ENCODE results near the gene GPBP1. TPM values are rescaled to one million over a fixed set of nuclear protein-coding genes. Genes with fewer than 3 reads are reported as not detected.

The GPBP1 gene
- total and polyA plus RNA-seq, 2 donors (not counting 3 experiments of a cell fraction or from before 2014, with no cell fraction given), result 11.7 to 57.4 TPM

GRCh38 chr5:57292336-57292735 is 118.5 kb downstream of the GPBP1 start:
- no peaks in the 10 kb centered on the region for H3K27me3 ChIP-seq (ENCODE audit: control insufficient read depth in 2 of 2, insufficient read depth in 2 of 2, low read length in 2 of 2)
- no peak overlapping the region for H3K27ac ChIP-seq (ENCODE audit: insufficient read depth, low read depth, low read length)
- no peak for TF ChIP-seq FOS (IDR thresholded peaks at IDR 0.05; ENCODE audit: borderline replicate concordance, insufficient read depth, low read length)
- TF ChIP-seq EZH2 (IDR thresholded peaks at IDR 0.05; ENCODE audit: borderline replicate concordance, low read depth, low read length, severe bottlenecking), result no peak
- no peak for TF ChIP-seq MYC (IDR thresholded peaks at IDR 0.05; ENCODE audit: low read depth, low read length)
- no peak for TF ChIP-seq POLR2AphosphoS5 (IDR thresholded peaks at IDR 0.05; ENCODE audit: insufficient read depth, low read depth, low read length)
- TF ChIP-seq GATA2 (IDR thresholded peaks at IDR 0.05; ENCODE audit: insufficient read depth, insufficient read length, low read depth, low read length), result no peak
- no peak for TF ChIP-seq CTCF (IDR thresholded peaks at IDR 0.05; ENCODE audit: extremely low read depth in 1 of 2, insufficient read depth in 1 of 2, low read depth in 1 of 2, low read length in 2 of 2)
- no peak for TF ChIP-seq MAX (IDR thresholded peaks at IDR 0.05; ENCODE audit: insufficient read depth, insufficient read length)
- no peak for TF ChIP-seq JUN (IDR thresholded peaks at IDR 0.05; ENCODE audit: borderline replicate concordance, insufficient read depth, insufficient read length, low read depth)
- TF ChIP-seq POLR2A (IDR thresholded peaks at IDR 0.05; ENCODE audit: low read depth, low read length), result no peak
- no peaks in the 10 kb centered on the region for H3K79me2 ChIP-seq (ENCODE audit: control insufficient read depth, insufficient read depth, low read length)
- DNase-seq (ENCODE audit: low read depth, low spot score) (no peak), FAIRE-seq (no peak)
- H3K9me1 ChIP-seq (replicated peaks; ENCODE audit: control insufficient read depth, extremely low read depth, insufficient read depth, low read length), result no peaks in the 10 kb centered on the region
- H2AFZ ChIP-seq (ENCODE audit: low read depth, low read length), result no peak overlapping the region
- ChIA-PET POLR2A (no interaction called here), CTCF (no interaction called here)
- H3K4me1 ChIP-seq (ENCODE audit: control insufficient read depth, extremely low read depth, insufficient read depth, low read length), result no peaks in the 10 kb centered on the region
- no peaks in the 10 kb centered on the region for H3K9me3 ChIP-seq (replicated peaks; ENCODE audit: control insufficient read depth, insufficient read depth, low read length)
- no peak overlapping the region for H3K4me2 ChIP-seq (ENCODE audit: insufficient read depth, low read length)
- H3K36me3 ChIP-seq (ENCODE audit: control insufficient read depth in 2 of 2, extremely low read depth in 1 of 2, insufficient read depth in 2 of 2, low read length in 2 of 2), result no peaks in the 10 kb centered on the region
- H4K20me1 ChIP-seq (replicated peaks; ENCODE audit: control insufficient read depth, extremely low read depth, insufficient read depth, low read length), result no peaks in the 10 kb centered on the region
- no peak overlapping the region for H3K9ac ChIP-seq (replicated peaks; ENCODE audit: extremely low read depth, insufficient read depth, low read length)
- dilution Hi-C loops (cut with MboI; ENCODE audit: extremely low pct_ligation_motif_present, low sequenced_read_pairs) (no loop called here), intact Hi-C loops (cut with micrococcal nuclease) (no loop called here)
- no TSS peak for BruUV-seq (replicated peaks)
- H3K4me3 ChIP-seq (replicated peaks in 1 of 3; ENCODE audit: insufficient read depth in 1 of 3, low read depth in 1 of 3, low read length in 3 of 3), result no peak overlapping the region
